HEK293 (cell line): ENCODE results near the gene ABT1.
A peak's percentile ranks its signal among the peaks of the same experiment; 100 is the strongest.

Source experiments
- CTCF ChIA-PET: fragments of 350-600 bp; formaldehyde crosslinking; extraction: SDS; loops from one replicate; lab custom pipeline; 2021; ENCODE audit warnings: antibody characterized with exemption; lab: Yijun Ruan, JAX
- POLR2A ChIA-PET: fragments of 300-600 bp; formaldehyde crosslinking; extraction: SDS; loops from one replicate; lab custom pipeline; 2020; ENCODE audit warnings: antibody characterized with exemption, inconsistent platforms; lab: Yijun Ruan, JAX
- H3K27ac ChIP-seq: fragments of 200-500 bp; sonication (Bioruptor generic); 2 replicates; pipeline ENCODE4 v1.5.1; 2014; ENCODE audit warnings: low read depth, low read length, control low read depth, inconsistent platforms; ENCODE audit errors: extremely low read depth
- H3K36me3 ChIP-seq, 2 experiments: fragments of 200-500 bp in 1 of 2; sonication (Bioruptor generic) in 1 of 2; 1 replicate in 1 of 2; 2 replicates in 1 of 2; pipeline ENCODE4 v1.5.1; 2014 to 2017; ENCODE audit warnings: inconsistent platforms in 2 of 2, low read length in 2 of 2; ENCODE audit not compliant: control insufficient read depth in 2 of 2, insufficient read depth in 1 of 2
- H3K4me1 ChIP-seq: fragments of 200-500 bp; sonication (Bioruptor generic); 2 replicates; pipeline ENCODE4 v1.5.1; 2014; ENCODE audit warnings: mild to moderate bottlenecking, low read length, inconsistent platforms; ENCODE audit not compliant: control insufficient read depth, insufficient read depth
- H3K4me3 ChIP-seq: 2 replicates; pipeline ENCODE4 v1.5.1; 2011; ENCODE audit warnings: low read depth, mild to moderate bottlenecking, control low read depth, low read length, moderate library complexity
- H3K9me3 ChIP-seq: fragments of 200-500 bp; sonication (Bioruptor generic); 2 replicates; pipeline ENCODE4 v1.5.1; 2014; ENCODE audit warnings: low read depth, low read length, inconsistent platforms; ENCODE audit not compliant: control insufficient read depth, insufficient read depth
- ATF2 ChIP-seq: fragments of 450-650 bp; formaldehyde crosslinking; IDR thresholded peaks from 2 replicates; pipeline ENCODE4 v1.5.1; 2016; ENCODE audit warnings: missing biosample characterization, missing genetic modification characterization, low read depth
- GLIS2 ChIP-seq: fragments of 450-650 bp; formaldehyde crosslinking; IDR thresholded peaks from 2 replicates; pipeline ENCODE4 v1.5.1; 2016; ENCODE audit warnings: missing biosample characterization, missing genetic modification characterization
- KLF10 ChIP-seq: fragments of 450-650 bp; IDR thresholded peaks from 2 replicates; pipeline ENCODE4 v1.5.1; 2018; ENCODE audit warnings: missing biosample characterization, mild to moderate bottlenecking, missing genetic modification characterization
- SETDB1 ChIP-seq: IDR thresholded peaks from one replicate; pipeline ENCODE4 v1.6.1; 2017; ENCODE audit warnings: mild to moderate bottlenecking, low read length, moderate library complexity, mixed read lengths; ENCODE audit not compliant: insufficient read length
- TRIM28 ChIP-seq: IDR thresholded peaks from 2 replicates; pipeline ENCODE4 v1.6.1; 2011; ENCODE audit warnings: low read length, control low read depth, borderline replicate concordance
- YY2 ChIP-seq: fragments of 450-650 bp; formaldehyde crosslinking; IDR thresholded peaks from 2 replicates; pipeline ENCODE4 v1.5.1; 2016; ENCODE audit warnings: missing biosample characterization, missing genetic modification characterization
- ZBTB20 ChIP-seq: fragments of 450-650 bp; formaldehyde crosslinking; IDR thresholded peaks from 2 replicates; pipeline ENCODE4 v1.5.1; 2016; ENCODE audit warnings: missing biosample characterization, missing genetic modification characterization
- ZFP37 ChIP-seq: fragments of 450-650 bp; formaldehyde crosslinking; IDR thresholded peaks from 2 replicates; pipeline ENCODE4 v1.5.1; 2016; ENCODE audit warnings: missing biosample characterization, missing genetic modification characterization
- ZNF114 ChIP-seq: fragments of 450-650 bp; formaldehyde crosslinking; IDR thresholded peaks from 2 replicates; pipeline ENCODE4 v1.5.0; 2017; ENCODE audit warnings: missing biosample characterization, missing genetic modification characterization
- ZNF121 ChIP-seq: fragments of 450-650 bp; formaldehyde crosslinking; IDR thresholded peaks from 2 replicates; pipeline ENCODE4 v1.5.1; 2016; ENCODE audit warnings: missing biosample characterization, missing genetic modification characterization
- ZNF2 ChIP-seq: fragments of 450-650 bp; formaldehyde crosslinking; IDR thresholded peaks from 2 replicates; pipeline ENCODE4 v1.5.1; 2016; ENCODE audit warnings: missing biosample characterization, missing genetic modification characterization
- ZNF221 ChIP-seq: fragments of 450-650 bp; formaldehyde crosslinking; IDR thresholded peaks from 2 replicates; pipeline ENCODE4 v1.5.1; 2017; ENCODE audit warnings: missing biosample characterization, missing genetic modification characterization, borderline replicate concordance
- ZNF311 ChIP-seq: fragments of 450-650 bp; formaldehyde crosslinking; IDR thresholded peaks from 2 replicates; pipeline ENCODE4 v1.5.1; 2017; ENCODE audit warnings: missing biosample characterization, missing genetic modification characterization, borderline replicate concordance
- ZNF324 ChIP-seq: fragments of 450-650 bp; formaldehyde crosslinking; IDR thresholded peaks from 2 replicates; pipeline ENCODE4 v1.5.1; 2016; ENCODE audit warnings: missing biosample characterization, missing genetic modification characterization
- ZNF404 ChIP-seq: fragments of 450-650 bp; formaldehyde crosslinking; IDR thresholded peaks from 2 replicates; pipeline ENCODE4 v1.5.1; 2017; ENCODE audit warnings: missing biosample characterization, missing genetic modification characterization
- ZNF544 ChIP-seq: fragments of 450-650 bp; formaldehyde crosslinking; IDR thresholded peaks from 2 replicates; pipeline ENCODE4 v1.5.0; 2017; ENCODE audit warnings: missing biosample characterization, missing genetic modification characterization
- ZNF580 ChIP-seq: fragments of 450-650 bp; formaldehyde crosslinking; IDR thresholded peaks from 2 replicates; pipeline ENCODE4 v1.5.1; 2016; ENCODE audit warnings: missing biosample characterization, missing genetic modification characterization
- ZNF670 ChIP-seq: fragments of 450-650 bp; formaldehyde crosslinking; IDR thresholded peaks from 2 replicates; pipeline ENCODE4 v1.5.1; 2016; ENCODE audit warnings: missing biosample characterization, missing genetic modification characterization, low read depth
- ZNF677 ChIP-seq: fragments of 450-650 bp; IDR thresholded peaks from 2 replicates; pipeline ENCODE4 v1.5.0; 2018; ENCODE audit warnings: missing biosample characterization, mild to moderate bottlenecking, missing genetic modification characterization, moderate library complexity
- ZNF843 ChIP-seq: fragments of 450-650 bp; formaldehyde crosslinking; IDR thresholded peaks from 2 replicates; pipeline ENCODE4 v1.5.1; 2016; ENCODE audit warnings: missing biosample characterization, missing genetic modification characterization
- TF ChIP-seq, protein P1 (sequence below): fragments of 450-650 bp; formaldehyde crosslinking; IDR thresholded peaks from 2 replicates; pipeline ENCODE4 v1.5.1; 2016; ENCODE audit warnings: missing biosample characterization, missing genetic modification characterization
- TF ChIP-seq, protein P2 (sequence below): fragments of 450-650 bp; formaldehyde crosslinking; IDR thresholded peaks from 2 replicates; pipeline ENCODE4 v1.5.1; 2016; ENCODE audit warnings: missing biosample characterization, missing genetic modification characterization

ABT1 gene

GRCh38 chr6:26607434-26608230, 10.9 kb downstream of the ABT1 start (continued):
- TF ChIP-seq, protein P1, sequence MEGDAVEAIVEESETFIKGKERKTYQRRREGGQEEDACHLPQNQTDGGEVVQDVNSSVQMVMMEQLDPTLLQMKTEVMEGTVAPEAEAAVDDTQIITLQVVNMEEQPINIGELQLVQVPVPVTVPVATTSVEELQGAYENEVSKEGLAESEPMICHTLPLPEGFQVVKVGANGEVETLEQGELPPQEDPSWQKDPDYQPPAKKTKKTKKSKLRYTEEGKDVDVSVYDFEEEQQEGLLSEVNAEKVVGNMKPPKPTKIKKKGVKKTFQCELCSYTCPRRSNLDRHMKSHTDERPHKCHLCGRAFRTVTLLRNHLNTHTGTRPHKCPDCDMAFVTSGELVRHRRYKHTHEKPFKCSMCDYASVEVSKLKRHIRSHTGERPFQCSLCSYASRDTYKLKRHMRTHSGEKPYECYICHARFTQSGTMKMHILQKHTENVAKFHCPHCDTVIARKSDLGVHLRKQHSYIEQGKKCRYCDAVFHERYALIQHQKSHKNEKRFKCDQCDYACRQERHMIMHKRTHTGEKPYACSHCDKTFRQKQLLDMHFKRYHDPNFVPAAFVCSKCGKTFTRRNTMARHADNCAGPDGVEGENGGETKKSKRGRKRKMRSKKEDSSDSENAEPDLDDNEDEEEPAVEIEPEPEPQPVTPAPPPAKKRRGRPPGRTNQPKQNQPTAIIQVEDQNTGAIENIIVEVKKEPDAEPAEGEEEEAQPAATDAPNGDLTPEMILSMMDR (tag by site-specific recombination): peak; percentile 50; the same call in 1 of the 2 replicates
- 0 out of 2 replicates have a peak, but pooled peaks have one; percentile 53 for TF ChIP-seq ZNF2 (tag by site-specific recombination)

- POLR2A ChIA-PET: no interaction called here
- TF ChIP-seq ZNF677 (tag by site-specific recombination) (no peak), ZNF843 (tag by site-specific recombination) (no peak), ZNF544 (no peak), ZNF2 (tag by site-specific recombination) (no peak), KLF10 (tag by site-specific recombination) (no peak), ZFP37 (tag by site-specific recombination) (no peak), GLIS2 (tag by site-specific recombination) (no peak)
- TF ChIP-seq, protein P1 (tag by site-specific recombination): no peak
- TF ChIP-seq, protein P2, sequence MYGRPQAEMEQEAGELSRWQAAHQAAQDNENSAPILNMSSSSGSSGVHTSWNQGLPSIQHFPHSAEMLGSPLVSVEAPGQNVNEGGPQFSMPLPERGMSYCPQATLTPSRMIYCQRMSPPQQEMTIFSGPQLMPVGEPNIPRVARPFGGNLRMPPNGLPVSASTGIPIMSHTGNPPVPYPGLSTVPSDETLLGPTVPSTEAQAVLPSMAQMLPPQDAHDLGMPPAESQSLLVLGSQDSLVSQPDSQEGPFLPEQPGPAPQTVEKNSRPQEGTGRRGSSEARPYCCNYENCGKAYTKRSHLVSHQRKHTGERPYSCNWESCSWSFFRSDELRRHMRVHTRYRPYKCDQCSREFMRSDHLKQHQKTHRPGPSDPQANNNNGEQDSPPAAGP: no peak
- no peak overlapping the region for H3K4me3 ChIP-seq
- no peaks in the 10 kb centered on the region for H3K4me1 ChIP-seq
- H3K9me3 ChIP-seq: no peaks in the 10 kb centered on the region
- no peak overlapping the region for H3K27ac ChIP-seq
- H3K36me3 ChIP-seq: no peaks in the 10 kb centered on the region
- CTCF ChIA-PET: interaction anchor here (0.7 to 2.7 kb wide), 2 partner anchors 29 to 470 kb away, joined by 4 to 18 read pairs; no protein-coding TSS in a partner anchor
Measured at GRCh38 chr6:26609463-26609862, 12.7 kb downstream of the ABT1 start.

DNA sequence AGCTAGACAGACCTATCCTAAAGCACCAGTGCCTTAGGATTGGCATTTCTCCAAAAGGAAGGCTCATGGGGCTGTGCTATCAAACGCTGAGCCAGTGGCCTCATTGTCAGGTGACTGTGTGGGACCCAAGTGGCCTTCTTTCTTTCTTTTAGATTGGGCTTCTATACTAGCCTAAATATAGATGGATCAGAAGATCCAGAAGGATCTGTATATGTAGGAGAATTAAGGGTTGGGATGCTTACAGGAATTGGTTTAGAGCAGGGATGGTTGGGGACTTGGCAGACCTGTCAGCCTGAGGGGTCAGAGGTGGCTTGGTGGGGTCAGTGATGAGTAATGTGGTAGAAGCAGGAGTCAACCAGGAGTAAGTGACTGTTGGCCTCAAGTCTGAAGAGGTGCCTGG, 14.8 kb downstream of the ABT1 start:
- H3K27ac ChIP-seq: no peak overlapping the region

DNA sequence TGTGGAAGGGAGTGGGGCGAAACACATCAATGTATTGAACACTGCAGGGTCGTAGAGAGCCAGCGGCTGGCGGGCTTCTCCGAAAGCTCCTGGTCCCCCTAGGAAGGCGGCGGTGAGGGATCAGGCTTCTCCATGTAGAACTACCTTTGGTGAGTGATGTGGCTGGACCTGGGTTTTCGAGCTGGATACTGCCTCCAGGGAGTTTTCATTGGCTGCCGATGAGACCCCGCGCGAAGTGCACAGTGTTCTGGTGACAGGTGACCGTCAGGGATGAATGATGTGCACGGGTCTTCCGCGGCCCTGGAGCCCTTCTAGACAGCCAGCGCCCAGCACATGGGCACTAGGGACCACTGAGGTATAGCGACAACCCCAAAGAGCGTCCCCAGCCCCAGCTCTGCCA, 16.4 kb downstream of the ABT1 start:
- no peak overlapping the region for H3K4me3 ChIP-seq
- H3K36me3 ChIP-seq: no peaks in the 10 kb centered on the region
- ChIA-PET CTCF (interaction anchor here (1.0 kb wide), 1 partner anchor 17 kb away, joined by 3 read pairs; no protein-coding TSS in a partner anchor), POLR2A (no interaction called here)
- no peaks in the 10 kb centered on the region; the same call in 1 of the 2 replicates for H3K9me3 ChIP-seq
- no peaks in the 10 kb centered on the region for H3K4me1 ChIP-seq
- no peak overlapping the region for H3K27ac ChIP-seq
- TF ChIP-seq ZBTB20 (tag by site-specific recombination): no peak
- TF ChIP-seq ZNF670 (tag by site-specific recombination): no peak
- no peak for TF ChIP-seq YY2 (tag by site-specific recombination)
- no peak for TF ChIP-seq ATF2
- TF ChIP-seq ZNF404: no peak
- no peak for TF ChIP-seq ZNF121
- no peak for TF ChIP-seq ZNF324 (tag by site-specific recombination)
- TF ChIP-seq ZNF221 (tag by site-specific recombination): no peak
- no peak for TF ChIP-seq TRIM28
- no peak for TF ChIP-seq ZNF114
- TF ChIP-seq ZNF580 (tag by site-specific recombination): no peak
- no peak for TF ChIP-seq ZNF311

More for the DNA sequence above, 14.8 kb downstream of the ABT1 start:
- Histone ChIP-seq H3K4me3 (no peak overlapping the region), H3K9me3 (no peaks in the 10 kb centered on the region; the same call in 1 of the 2 replicates), H3K36me3 (no peaks in the 10 kb centered on the region), H3K4me1 (no peaks in the 10 kb centered on the region)
- CTCF ChIA-PET: interaction anchor here (0.8 to 1.0 kb wide), 2 partner anchors 16 to 468 kb away, joined by 3 read pairs; no protein-coding TSS in a partner anchor
- no peak for TF ChIP-seq SETDB1
- POLR2A ChIA-PET: no interaction called here
